Tibial artery (tissue), 4 donors: Measurements from ENCODE around the gene KIF4B.

Experiments
- DNase-seq, 2 donors: peaks; one replicate each; pipeline ENCODE4 v3.0.0-alpha.2; 2019
- H3K27ac ChIP-seq, 2 donors: fragments of 200-600 bp; sonication (generic) in 1 of 2; 1 replicate in 1 of 2; 2 replicates in 1 of 2; pipeline ENCODE4 v1.5.1; 2018 to 2019; ENCODE audit warnings: mild to moderate bottlenecking in 1 of 2
- H3K27me3 ChIP-seq, 2 donors: fragments of 200-600 bp; sonication (generic) in 1 of 2; one replicate each; pipeline versions ENCODE4 v1.5.1 to v1.6.0; 2016 to 2019
- H3K36me3 ChIP-seq, 3 donors: fragments of 200-600 bp; sonication (generic) in 2 of 3; one replicate each; pipeline ENCODE4 v1.5.1; 2016 to 2019; ENCODE audit warnings: mild to moderate bottlenecking in 2 of 3
- H3K4me1 ChIP-seq, 4 donors: fragments of 200-600 bp; sonication (generic) in 2 of 4; 1 replicate in 3 of 4; 2 replicates in 1 of 4; pipeline ENCODE4 v1.5.1; 2016 to 2019
- H3K4me3 ChIP-seq, 2 donors: fragments of 200-600 bp; sonication (generic) in 1 of 2; 1 replicate in 1 of 2; 2 replicates in 1 of 2; pipeline ENCODE4 v1.5.1; 2018 to 2019; ENCODE audit warnings: mild to moderate bottlenecking in 2 of 2
- H3K9me3 ChIP-seq, 3 donors: fragments of 200-600 bp; sonication (generic) in 1 of 3; one replicate each; pipeline ENCODE4 v1.5.1; 2016 to 2019
- intact Hi-C: fragments of 100-400 bp; cut with DNase I; formaldehyde crosslinking; loops from one replicate; pipeline ENCODE4 v1.15.0; 2023; ENCODE audit warnings: low total_unique reads
- TF ChIP-seq, protein P1 (sequence below), 2 experiments: fragments of 200-600 bp in 1 of 2; fragments of 450-650 bp in 1 of 2; IDR thresholded peaks; one replicate each; pipeline ENCODE4 v1.5.1; 2017 to 2019; ENCODE audit warnings: antibody characterized with exemption in 2 of 2, mild to moderate bottlenecking in 1 of 2, moderate library complexity in 1 of 2

KIF4B gene

DNA sequence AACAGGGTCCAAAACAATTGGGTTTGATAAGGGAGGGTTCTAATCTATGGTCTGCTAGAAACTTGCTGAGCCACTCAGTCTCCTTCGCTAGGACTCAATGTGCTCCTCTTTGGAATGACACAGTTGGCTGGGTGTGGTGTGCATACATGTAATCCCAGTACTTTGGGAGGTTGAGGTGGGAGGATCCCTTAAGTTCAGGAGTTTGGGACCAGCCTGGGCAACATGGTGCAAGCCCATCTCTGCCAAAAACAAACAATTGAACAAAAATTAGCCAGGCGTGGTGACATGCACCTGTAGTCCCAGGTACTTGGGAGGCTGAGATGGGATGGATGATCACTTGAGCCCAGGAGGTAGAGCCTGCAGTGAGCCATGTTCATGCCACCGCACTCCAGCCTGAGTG lies 2.7 kb upstream of the KIF4B start:
- no peaks in the 10 kb centered on the region for H3K27me3 ChIP-seq
- no peaks in the 10 kb centered on the region for H3K9me3 ChIP-seq
- no peaks in the 10 kb centered on the region for H3K36me3 ChIP-seq
- TF ChIP-seq, protein P1, sequence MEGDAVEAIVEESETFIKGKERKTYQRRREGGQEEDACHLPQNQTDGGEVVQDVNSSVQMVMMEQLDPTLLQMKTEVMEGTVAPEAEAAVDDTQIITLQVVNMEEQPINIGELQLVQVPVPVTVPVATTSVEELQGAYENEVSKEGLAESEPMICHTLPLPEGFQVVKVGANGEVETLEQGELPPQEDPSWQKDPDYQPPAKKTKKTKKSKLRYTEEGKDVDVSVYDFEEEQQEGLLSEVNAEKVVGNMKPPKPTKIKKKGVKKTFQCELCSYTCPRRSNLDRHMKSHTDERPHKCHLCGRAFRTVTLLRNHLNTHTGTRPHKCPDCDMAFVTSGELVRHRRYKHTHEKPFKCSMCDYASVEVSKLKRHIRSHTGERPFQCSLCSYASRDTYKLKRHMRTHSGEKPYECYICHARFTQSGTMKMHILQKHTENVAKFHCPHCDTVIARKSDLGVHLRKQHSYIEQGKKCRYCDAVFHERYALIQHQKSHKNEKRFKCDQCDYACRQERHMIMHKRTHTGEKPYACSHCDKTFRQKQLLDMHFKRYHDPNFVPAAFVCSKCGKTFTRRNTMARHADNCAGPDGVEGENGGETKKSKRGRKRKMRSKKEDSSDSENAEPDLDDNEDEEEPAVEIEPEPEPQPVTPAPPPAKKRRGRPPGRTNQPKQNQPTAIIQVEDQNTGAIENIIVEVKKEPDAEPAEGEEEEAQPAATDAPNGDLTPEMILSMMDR (IDR thresholded peaks at IDR 0.05): no peak
- no peaks in the 10 kb centered on the region for H3K4me1 ChIP-seq
- H3K4me3 ChIP-seq: no peak overlapping the region
- no peak overlapping the region for H3K27ac ChIP-seq
- intact Hi-C loops: no loop called here
- DNase-seq: no peak

DNA sequence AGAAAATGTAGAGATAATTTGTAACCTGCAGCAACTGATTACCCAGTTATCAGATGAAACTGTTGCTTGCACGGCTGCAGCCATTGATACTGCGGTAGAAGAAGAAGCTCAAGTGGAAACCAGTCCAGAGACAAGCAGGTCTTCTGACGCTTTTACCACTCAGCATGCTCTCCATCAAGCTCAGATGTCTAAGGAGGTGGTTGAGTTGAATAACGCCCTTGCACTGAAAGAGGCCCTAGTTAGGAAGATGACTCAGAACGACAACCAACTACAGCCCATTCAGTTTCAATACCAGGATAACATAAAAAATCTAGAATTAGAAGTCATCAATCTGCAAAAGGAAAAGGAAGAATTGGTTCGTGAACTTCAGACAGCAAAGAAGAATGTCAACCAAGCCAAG lies 1.7 kb downstream of the KIF4B start:
- Histone ChIP-seq H3K27ac (no peak overlapping the region), H3K27me3 (no peaks in the 10 kb centered on the region), H3K4me3 (no peak overlapping the region), H3K4me1 (no peaks in the 10 kb centered on the region), H3K36me3 (no peaks in the 10 kb centered on the region), H3K9me3 (no peaks in the 10 kb centered on the region)
- TF ChIP-seq, protein P1 (IDR thresholded peaks at IDR 0.05): no peak
- intact Hi-C loops: no loop called here
- DNase-seq: no peak

DNA sequence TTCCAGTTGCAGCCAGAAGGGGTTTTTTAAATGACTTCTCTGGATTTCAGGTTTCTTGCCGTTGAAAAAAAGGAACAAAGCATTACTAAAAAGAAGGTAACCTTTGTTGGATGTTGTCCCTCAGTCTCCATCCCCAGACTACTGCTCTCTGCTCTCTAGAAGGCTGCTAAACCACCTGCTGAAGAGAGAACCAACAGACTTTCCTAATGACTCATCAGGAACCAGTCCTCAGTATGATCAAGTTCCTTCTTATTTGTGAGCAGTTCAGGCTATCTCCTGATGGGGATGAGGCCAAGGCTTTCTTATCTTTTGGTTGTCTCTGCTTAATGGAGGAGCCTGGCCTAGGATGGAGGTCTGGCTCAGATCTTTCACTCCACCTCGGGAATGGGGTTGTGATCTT lies 4.1 kb downstream of the KIF4B start:
- TF ChIP-seq, protein P1 (IDR thresholded peaks at IDR 0.05): no peak
- intact Hi-C loops: no loop called here
- no peaks in the 10 kb centered on the region for H3K27me3 ChIP-seq
- no peak overlapping the region for H3K27ac ChIP-seq
- no peak overlapping the region for H3K4me3 ChIP-seq
- no peaks in the 10 kb centered on the region for H3K4me1 ChIP-seq
- DNase-seq: no peak
- no peaks in the 10 kb centered on the region for H3K9me3 ChIP-seq
- H3K36me3 ChIP-seq: no peaks in the 10 kb centered on the region

DNA sequence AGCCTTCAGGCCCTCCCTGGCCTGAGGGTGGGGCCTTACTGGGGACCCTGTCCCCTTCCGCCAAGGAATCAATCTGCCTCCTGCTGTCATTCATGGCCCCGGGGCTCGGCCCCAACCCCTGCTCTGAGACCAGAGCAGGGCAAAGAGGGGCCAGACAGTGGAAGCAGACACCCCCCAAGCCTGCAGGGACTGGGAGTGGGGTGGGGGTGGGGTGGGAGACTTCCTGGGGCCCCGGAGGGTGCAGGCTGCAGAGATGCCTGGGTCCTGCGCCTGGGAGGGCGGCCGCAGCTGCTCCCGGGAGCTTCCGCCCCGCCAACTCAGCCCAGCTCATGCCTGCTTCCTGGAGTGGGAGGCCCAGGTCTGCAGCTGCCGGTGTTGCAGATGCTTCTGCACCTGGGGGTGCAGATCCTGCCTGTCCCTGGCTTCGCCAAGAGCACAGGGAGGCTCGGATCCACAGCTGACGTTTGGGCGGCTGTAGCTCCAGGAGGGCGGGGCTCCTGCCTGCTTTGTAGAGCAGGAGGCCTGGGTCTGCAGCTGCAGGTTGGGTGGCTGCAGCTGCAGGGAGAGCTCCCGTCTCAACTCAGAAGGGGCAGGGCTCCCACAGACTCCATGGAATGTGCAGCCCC lies 6.2 kb downstream of the KIF4B start:
- no peak overlapping the region for H3K4me3 ChIP-seq
- H3K36me3 ChIP-seq: no peaks in the 10 kb centered on the region
- TF ChIP-seq, protein P1 (IDR thresholded peaks at IDR 0.05): no peak
- no peak for DNase-seq
- H3K9me3 ChIP-seq: no peaks in the 10 kb centered on the region
- H3K4me1 ChIP-seq: no peaks in the 10 kb centered on the region
- no peak overlapping the region for H3K27ac ChIP-seq
- intact Hi-C loops: no loop called here
- no peaks in the 10 kb centered on the region for H3K27me3 ChIP-seq

DNA sequence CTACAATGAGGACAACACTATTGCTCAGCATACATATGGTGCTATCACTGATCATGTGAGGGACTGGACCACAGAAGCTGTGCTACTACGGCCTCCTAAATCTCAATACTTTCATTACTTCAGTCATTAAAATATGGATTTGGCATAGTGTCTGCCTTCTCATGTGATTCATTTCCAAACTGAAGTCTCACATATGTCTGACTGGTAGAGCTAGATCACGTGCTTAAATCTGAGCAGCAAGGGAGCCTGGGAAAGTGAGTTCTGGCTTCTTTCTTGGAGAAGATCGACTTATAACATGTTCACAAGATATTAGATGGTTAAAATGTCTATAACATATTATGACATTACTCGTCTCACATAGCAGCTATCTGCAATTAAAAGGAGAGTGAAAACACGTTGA lies 8.3 kb downstream of the KIF4B start:
- Histone ChIP-seq H3K4me1 (no peaks in the 10 kb centered on the region), H3K27me3 (no peaks in the 10 kb centered on the region), H3K4me3 (no peak overlapping the region), H3K36me3 (no peaks in the 10 kb centered on the region), H3K27ac (no peak overlapping the region), H3K9me3 (no peaks in the 10 kb centered on the region)
- intact Hi-C loops: no loop called here
- TF ChIP-seq, protein P1 (IDR thresholded peaks at IDR 0.05): no peak
- DNase-seq: no peak

DNA sequence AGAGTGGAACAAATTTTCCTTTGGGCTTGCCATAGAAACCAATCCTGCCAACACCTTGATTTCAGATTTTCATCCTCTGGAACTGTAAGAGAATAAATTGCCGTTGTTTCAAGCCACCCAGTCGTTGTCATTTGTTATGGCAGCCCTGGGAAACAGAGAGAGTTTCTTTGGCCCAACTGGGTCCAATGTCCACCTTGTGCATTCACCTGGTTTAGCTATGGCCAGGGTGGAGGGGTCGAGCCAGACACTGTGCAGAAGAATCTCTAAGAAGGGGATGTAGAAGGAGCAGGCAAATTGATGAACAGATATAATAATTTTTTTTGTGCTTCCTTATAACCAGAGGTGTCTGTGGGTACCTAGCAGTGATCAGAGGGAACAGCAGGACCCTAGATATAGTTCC lies 9.8 kb downstream of the KIF4B start:
- Histone ChIP-seq H3K4me3 (no peak overlapping the region), H3K27me3 (no peaks in the 10 kb centered on the region), H3K4me1 (no peaks in the 10 kb centered on the region), H3K27ac (no peak overlapping the region), H3K36me3 (no peaks in the 10 kb centered on the region), H3K9me3 (peaks cover 2 to 6% (median 6%) of the 10 kb centered on the region in 3 donors)
- intact Hi-C loops: no loop called here
- TF ChIP-seq, protein P1 (IDR thresholded peaks at IDR 0.05): no peak
- no peak for DNase-seq
